NCI-H146 (cell line): ENCODE data around the gene CACNG5.
"Not testable (repeated sequence)": the region's sequence is repeated elsewhere in the genome, so short reads cannot be mapped to it uniquely, and the experiment has no call there.

Experiments
- DNase-seq: peaks from one replicate; lab custom pipeline; 2025; lab: John Stamatoyannopoulos, UW

The CACNG5 gene

GRCh38 chr17:66849032-66849655 lies 14.2 kb downstream of the CACNG5 start:
- DNase-seq: no peak

GRCh38 chr17:66849851-66850580 lies 15.1 kb downstream of the CACNG5 start:
- DNase-seq: no peak

- no peak for DNase-seq
These were observed 15.8 kb downstream of the CACNG5 start for GRCh38 chr17:66850692-66851091.

- no peak for DNase-seq
These were observed 20.3 kb downstream of the CACNG5 start for GRCh38 chr17:66855204-66855603.

- no peak for DNase-seq
These were observed 23.5 kb downstream of the CACNG5 start for GRCh38 chr17:66858226-66859083.

- no peak for DNase-seq
These were observed 24.4 kb downstream of the CACNG5 start for GRCh38 chr17:66859353-66859752.

- DNase-seq: no peak
These were observed 25.3 kb downstream of the CACNG5 start for GRCh38 chr17:66860204-66860603.

GRCh38 chr17:66863820-66864219 lies 28.9 kb downstream of the CACNG5 start:
- no peak for DNase-seq

- no peak for DNase-seq
These were observed 30.2 kb downstream of the CACNG5 start for GRCh38 chr17:66865151-66865550.

GRCh38 chr17:66873962-66874361 lies 39.0 kb downstream of the CACNG5 start:
- no peak for DNase-seq

- DNase-seq: no peak
These were observed 50.0 kb downstream of the CACNG5 start for GRCh38 chr17:66884931-66885330.

GRCh38 chr17:66885417-66885816 lies 50.5 kb downstream of the CACNG5 start:
- no peak for DNase-seq

GRCh38 chr17:66889480-66890230 lies 54.7 kb downstream of the CACNG5 start:
- DNase-seq: no peak

- DNase-seq: no peak
These were observed 57.3 kb downstream of the CACNG5 start for GRCh38 chr17:66892246-66892645.

GRCh38 chr17:66893382-66893781 lies 58.5 kb downstream of the CACNG5 start:
- DNase-seq: no peak

- no peak for DNase-seq
These were observed 58.9 kb downstream of the CACNG5 start for GRCh38 chr17:66893863-66894262.

GRCh38 chr17:66897141-66897540 lies 62.2 kb downstream of the CACNG5 start:
- no peak for DNase-seq

- no peak for DNase-seq
These were observed 63.6 kb downstream of the CACNG5 start for GRCh38 chr17:66898536-66898935.

GRCh38 chr17:66900126-66901010 lies 65.5 kb downstream of the CACNG5 start:
- no peak for DNase-seq

- not testable (repeated sequence) for DNase-seq
These were observed 68.4 kb downstream of the CACNG5 start for GRCh38 chr17:66903296-66903695.

GRCh38 chr17:66903781-66904180 lies 68.9 kb downstream of the CACNG5 start:
- no peak for DNase-seq
